C1 segment of cervical spinal cord (tissue), 14 donors: ENCODE measurements around the gene DTL.
A peak's percentile ranks its signal among the peaks of the same experiment; 100 is the strongest.

ENCODE experiments used
- DNase-seq, 14 donors: peaks; one replicate each; lab custom pipeline; 2025; lab: John Stamatoyannopoulos, UW

Gene DTL

GRCh38 chr1:212035835-212036605 lies 472 bp downstream of the DTL start:
- no peak for DNase-seq

- DNase-seq = no peak
Observed at GRCh38 chr1:212037900-212038299, 2.4 kb downstream of the DTL start.

- no peak for DNase-seq
Observed at GRCh38 chr1:212039622-212040021, 4.1 kb downstream of the DTL start.

GRCh38 chr1:212040629-212041412 lies 5.3 kb downstream of the DTL start:
- no peak for DNase-seq

- no peak for DNase-seq
Observed at GRCh38 chr1:212042436-212042835, 6.9 kb downstream of the DTL start.

GRCh38 chr1:212044851-212045250 lies 9.3 kb downstream of the DTL start:
- DNase-seq = no peak

GRCh38 chr1:212045981-212046380 lies 10.4 kb downstream of the DTL start:
- no peak for DNase-seq

GRCh38 chr1:212053993-212054392 lies 18.4 kb downstream of the DTL start:
- no peak for DNase-seq

GRCh38 chr1:212055333-212055732 lies 19.8 kb downstream of the DTL start:
- no peak for DNase-seq

- DNase-seq = no peak
Observed at GRCh38 chr1:212060632-212061472, 25.3 kb downstream of the DTL start.

GRCh38 chr1:212062832-212063438 lies 27.4 kb downstream of the DTL start:
- DNase-seq = peak in 1 of 14 donors; percentile 1

GRCh38 chr1:212067787-212068186 lies 32.2 kb downstream of the DTL start:
- no peak for DNase-seq

- DNase-seq = no peak
Observed at GRCh38 chr1:212070720-212071302, 35.3 kb downstream of the DTL start.

- no peak for DNase-seq
Observed at GRCh38 chr1:212072047-212072446, 36.5 kb downstream of the DTL start.

- no peak for DNase-seq
Observed at GRCh38 chr1:212073490-212073889, 37.9 kb downstream of the DTL start.

GRCh38 chr1:212074313-212074712 lies 38.8 kb downstream of the DTL start:
- DNase-seq = no peak

- DNase-seq = no peak
Observed at GRCh38 chr1:212074856-212075255, 39.3 kb downstream of the DTL start.

- DNase-seq = no peak
Observed at GRCh38 chr1:212077028-212077427, 41.5 kb downstream of the DTL start.

- DNase-seq = no peak
Observed at GRCh38 chr1:212078826-212079225, 43.3 kb downstream of the DTL start.

GRCh38 chr1:212082765-212083406 lies 47.3 kb downstream of the DTL start:
- DNase-seq = no peak
